Mesothelial cell of epicardium (in vitro differentiated cells): ENCODE results near the gene TACC2. TPM values are rescaled to one million over a fixed set of nuclear protein-coding genes. Genes with fewer than 3 reads are reported as not detected.

Source experiments
- DNase-seq, 2 experiments: peaks; one replicate each; pipeline ENCODE4 v3.0.0; 2021; ENCODE audit warnings: low spot score in 2 of 2; ENCODE audit not compliant: unreplicated experiment in 2 of 2
- H3K27ac Mint-ChIP-seq: 2 replicates; pipeline ENCODE4 v1.8.0; 2021; ENCODE audit warnings: mixed read lengths
- H3K27me3 Mint-ChIP-seq: 2 replicates; pipeline ENCODE4 v1.8.0; 2021; ENCODE audit warnings: low read depth, mixed read lengths
- H3K36me3 Mint-ChIP-seq: 2 replicates; pipeline ENCODE4 v1.8.0; 2021; ENCODE audit warnings: mixed read lengths
- H3K4me1 Mint-ChIP-seq: 2 replicates; pipeline ENCODE4 v1.8.0; 2021; ENCODE audit warnings: mixed read lengths
- H3K4me3 Mint-ChIP-seq: 2 replicates; pipeline ENCODE4 v1.8.0; 2021; ENCODE audit warnings: mild to moderate bottlenecking, moderate library complexity, mixed read lengths
- H3K9me3 Mint-ChIP-seq: 2 replicates; pipeline ENCODE4 v1.8.0; 2021; ENCODE audit warnings: mixed read lengths
- total RNA-seq: library from RNA; stranded (reverse); gene quantifications from 3 replicates; pipeline ENCODE4 v1.2.1, GENCODE V29; 2021
- TF ChIP-seq, protein P1 (sequence below): fragments of 200-600 bp; sonication (generic); IDR thresholded peaks from one replicate; pipeline ENCODE4 v1.5.0; 2021; ENCODE audit warnings: antibody characterized with exemption; ENCODE audit not compliant: unreplicated experiment

TACC2 gene
- total RNA-seq, 1 donor from 2014 or later, result 25.5 TPM

- DNase-seq, result no peak
- Mint-ChIP-seq H3K27me3 (no peaks in the 10 kb centered on the region), H3K27ac (no peak overlapping the region)
These were observed 262.7 kb downstream of the TACC2 start for GRCh38 chr10:122251459-122252255.

GRCh38 chr10:122252805-122253204 is 263.8 kb downstream of the TACC2 start:
- no peaks in the 10 kb centered on the region for H3K9me3 Mint-ChIP-seq
- peaks cover 3% of the 10 kb centered on the region for H3K4me1 Mint-ChIP-seq
- TF ChIP-seq, protein P1, sequence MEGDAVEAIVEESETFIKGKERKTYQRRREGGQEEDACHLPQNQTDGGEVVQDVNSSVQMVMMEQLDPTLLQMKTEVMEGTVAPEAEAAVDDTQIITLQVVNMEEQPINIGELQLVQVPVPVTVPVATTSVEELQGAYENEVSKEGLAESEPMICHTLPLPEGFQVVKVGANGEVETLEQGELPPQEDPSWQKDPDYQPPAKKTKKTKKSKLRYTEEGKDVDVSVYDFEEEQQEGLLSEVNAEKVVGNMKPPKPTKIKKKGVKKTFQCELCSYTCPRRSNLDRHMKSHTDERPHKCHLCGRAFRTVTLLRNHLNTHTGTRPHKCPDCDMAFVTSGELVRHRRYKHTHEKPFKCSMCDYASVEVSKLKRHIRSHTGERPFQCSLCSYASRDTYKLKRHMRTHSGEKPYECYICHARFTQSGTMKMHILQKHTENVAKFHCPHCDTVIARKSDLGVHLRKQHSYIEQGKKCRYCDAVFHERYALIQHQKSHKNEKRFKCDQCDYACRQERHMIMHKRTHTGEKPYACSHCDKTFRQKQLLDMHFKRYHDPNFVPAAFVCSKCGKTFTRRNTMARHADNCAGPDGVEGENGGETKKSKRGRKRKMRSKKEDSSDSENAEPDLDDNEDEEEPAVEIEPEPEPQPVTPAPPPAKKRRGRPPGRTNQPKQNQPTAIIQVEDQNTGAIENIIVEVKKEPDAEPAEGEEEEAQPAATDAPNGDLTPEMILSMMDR, result no peak
- peaks cover 5% of the 10 kb centered on the region for H3K36me3 Mint-ChIP-seq
- no peak overlapping the region for H3K27ac Mint-ChIP-seq
- DNase-seq, result no peak
- H3K4me3 Mint-ChIP-seq, result no peak overlapping the region
- H3K27me3 Mint-ChIP-seq, result no peaks in the 10 kb centered on the region

More at GRCh38 chr10:122251459-122252255, 262.7 kb downstream of the TACC2 start:
- H3K4me1 Mint-ChIP-seq, result no peaks in the 10 kb centered on the region
- H3K9me3 Mint-ChIP-seq, result no peaks in the 10 kb centered on the region
- TF ChIP-seq, protein P1, result no peak
- peaks cover 5% of the 10 kb centered on the region for H3K36me3 Mint-ChIP-seq
- no peak overlapping the region for H3K4me3 Mint-ChIP-seq

GRCh38 chr10:122253605-122254004 is 264.6 kb downstream of the TACC2 start:
- Mint-ChIP-seq H3K4me3 (no peak overlapping the region), H3K27me3 (no peaks in the 10 kb centered on the region), H3K9me3 (no peaks in the 10 kb centered on the region), H3K36me3 (peaks cover 5% of the 10 kb centered on the region), H3K27ac (no peak overlapping the region), H3K4me1 (peaks cover 3% of the 10 kb centered on the region)
- DNase-seq, result no peak
- TF ChIP-seq, protein P1, result no peak

DNA sequence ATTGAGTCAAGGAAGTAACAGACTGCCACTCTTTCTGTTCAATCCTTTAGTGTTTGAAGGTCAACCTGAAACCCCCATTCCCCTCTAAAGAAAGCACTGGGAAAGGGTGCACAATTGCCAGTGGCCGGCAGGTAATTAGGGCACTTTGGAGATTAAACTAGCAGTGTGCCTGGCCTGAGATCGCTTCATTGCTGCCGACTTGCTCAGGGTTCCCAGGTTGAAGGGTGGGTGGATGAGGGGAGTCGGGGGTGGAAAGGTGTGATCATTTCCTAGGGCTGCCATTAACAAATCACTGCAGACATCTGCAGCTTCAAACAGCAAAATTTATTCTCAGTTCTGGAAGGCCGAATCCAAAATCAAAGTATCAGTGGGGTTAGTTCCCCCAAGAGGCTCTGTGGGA is 265.9 kb downstream of the TACC2 start:
- no peaks in the 10 kb centered on the region for H3K9me3 Mint-ChIP-seq
- DNase-seq, result no peak
- no peaks in the 10 kb centered on the region for H3K27me3 Mint-ChIP-seq
- H3K4me3 Mint-ChIP-seq, result no peak overlapping the region
- TF ChIP-seq, protein P1, result no peak
- no peak overlapping the region for H3K27ac Mint-ChIP-seq
- H3K4me1 Mint-ChIP-seq, result peaks cover 12% of the 10 kb centered on the region
- peaks cover 2% of the 10 kb centered on the region for H3K36me3 Mint-ChIP-seq

GRCh38 chr10:122255509-122256301 is 266.7 kb downstream of the TACC2 start:
- Mint-ChIP-seq H3K4me1 (peaks cover 13% of the 10 kb centered on the region), H3K27me3 (no peaks in the 10 kb centered on the region), H3K27ac (no peak overlapping the region), H3K9me3 (peaks cover 7% of the 10 kb centered on the region), H3K36me3 (peaks cover 4% of the 10 kb centered on the region), H3K4me3 (no peak overlapping the region)
- TF ChIP-seq, protein P1, result no peak
- no peak for DNase-seq
